Osteocyte (in vitro differentiated cells): ENCODE data around the gene LRCH4. TPM values are rescaled to one million over a fixed set of nuclear protein-coding genes. Genes with fewer than 3 reads are reported as not detected.
A peak's percentile ranks its signal among the peaks of the same experiment; 100 is the strongest.

Experiments
- DNase-seq: peaks from one replicate; pipeline ENCODE4 v3.0.0; 2021; ENCODE audit warnings: mixed read lengths; ENCODE audit not compliant: unreplicated experiment; ENCODE audit errors: extremely low spot score
- H3K27ac Mint-ChIP-seq: one replicate; pipeline ENCODE4 v1.8.0; 2021; ENCODE audit warnings: mild to moderate bottlenecking, mixed read lengths; ENCODE audit not compliant: unreplicated experiment
- H3K27me3 Mint-ChIP-seq: one replicate; pipeline ENCODE4 v1.8.0; 2021; ENCODE audit warnings: mixed read lengths; ENCODE audit not compliant: unreplicated experiment
- H3K36me3 Mint-ChIP-seq: one replicate; pipeline ENCODE4 v1.8.0; 2021; ENCODE audit warnings: mixed read lengths; ENCODE audit not compliant: unreplicated experiment
- H3K4me1 Mint-ChIP-seq: one replicate; pipeline ENCODE4 v1.8.0; 2021; ENCODE audit warnings: mixed read lengths; ENCODE audit not compliant: unreplicated experiment
- H3K4me3 Mint-ChIP-seq: one replicate; pipeline ENCODE4 v1.8.0; 2021; ENCODE audit warnings: mild to moderate bottlenecking, moderate library complexity, mixed read lengths; ENCODE audit not compliant: unreplicated experiment
- H3K9me3 Mint-ChIP-seq: one replicate; pipeline ENCODE4 v1.8.0; 2021; ENCODE audit warnings: mixed read lengths; ENCODE audit not compliant: unreplicated experiment
- CTCF ChIP-seq: fragments of 200-600 bp; sonication (generic); IDR thresholded peaks from 2 replicates; pipeline ENCODE4 v1.5.0; 2021; ENCODE audit warnings: antibody characterized with exemption, mild to moderate bottlenecking, moderate library complexity
- total RNA-seq: library from RNA; stranded (reverse); gene quantifications from 2 replicates; pipeline ENCODE4 v1.2.1, GENCODE V29; 2021

Gene LRCH4
- total RNA-seq, 1 donor from 2014 or later, result 90.9 TPM

DNA sequence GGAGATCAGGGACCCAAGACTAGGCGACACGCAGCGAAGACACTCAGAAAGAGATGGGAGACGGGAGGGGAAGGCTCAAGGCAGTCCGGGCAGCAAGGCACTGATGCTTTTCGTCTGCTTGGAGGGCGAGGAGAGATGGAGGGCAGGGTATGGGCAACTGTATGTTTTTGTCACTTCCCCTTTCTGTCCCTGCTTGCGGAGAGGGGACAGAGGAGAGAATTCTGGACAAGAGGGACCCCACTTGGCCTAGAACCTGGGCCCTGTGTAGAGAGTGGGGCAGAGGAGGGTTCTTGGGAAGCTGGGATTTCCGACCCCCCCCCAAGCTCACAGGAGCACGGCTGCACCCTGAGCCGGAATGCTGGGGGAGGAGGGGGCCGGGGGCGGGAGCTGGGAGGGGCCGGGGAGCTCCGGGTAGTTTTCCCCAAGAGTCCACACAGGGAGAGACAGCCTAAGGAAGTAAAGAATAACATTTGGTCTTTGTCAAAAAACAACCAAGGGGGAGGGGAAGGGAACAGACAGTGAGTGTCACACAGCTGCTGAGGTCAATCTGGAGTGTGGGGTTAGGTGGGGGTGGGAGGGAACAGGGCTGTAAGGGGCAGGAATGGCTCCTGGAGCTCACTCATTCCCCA lies 1.8 kb downstream of the LRCH4 start:
- no peak for TF ChIP-seq CTCF
- Mint-ChIP-seq H3K27me3 (no peaks in the 10 kb centered on the region), H3K9me3 (no peaks in the 10 kb centered on the region), H3K4me1 (peaks cover 29% of the 10 kb centered on the region), H3K4me3 (peak overlapping the region; percentile 83), H3K36me3 (no peaks in the 10 kb centered on the region), H3K27ac (peak overlapping the region; percentile 92)
- DNase-seq, result no peak

- Mint-ChIP-seq H3K4me3 (peak overlapping the region; percentile 83), H3K27ac (peak overlapping the region; percentile 92), H3K27me3 (no peaks in the 10 kb centered on the region), H3K4me1 (peaks cover 29% of the 10 kb centered on the region), H3K9me3 (no peaks in the 10 kb centered on the region), H3K36me3 (peaks cover 4% of the 10 kb centered on the region)
- no peak for DNase-seq
- TF ChIP-seq CTCF, result no peak
Observed at GRCh38 chr7:100583132-100584053, 2.5 kb downstream of the LRCH4 start.

- Mint-ChIP-seq H3K4me1 (peaks cover 29% of the 10 kb centered on the region), H3K36me3 (peaks cover 8% of the 10 kb centered on the region), H3K9me3 (no peaks in the 10 kb centered on the region), H3K27ac (peak overlapping the region; percentile 92), H3K4me3 (no peak overlapping the region), H3K27me3 (no peaks in the 10 kb centered on the region)
- TF ChIP-seq CTCF, result no peak
- no peak for DNase-seq
Observed at GRCh38 chr7:100582650-100583049, 3.3 kb downstream of the LRCH4 start.

DNA sequence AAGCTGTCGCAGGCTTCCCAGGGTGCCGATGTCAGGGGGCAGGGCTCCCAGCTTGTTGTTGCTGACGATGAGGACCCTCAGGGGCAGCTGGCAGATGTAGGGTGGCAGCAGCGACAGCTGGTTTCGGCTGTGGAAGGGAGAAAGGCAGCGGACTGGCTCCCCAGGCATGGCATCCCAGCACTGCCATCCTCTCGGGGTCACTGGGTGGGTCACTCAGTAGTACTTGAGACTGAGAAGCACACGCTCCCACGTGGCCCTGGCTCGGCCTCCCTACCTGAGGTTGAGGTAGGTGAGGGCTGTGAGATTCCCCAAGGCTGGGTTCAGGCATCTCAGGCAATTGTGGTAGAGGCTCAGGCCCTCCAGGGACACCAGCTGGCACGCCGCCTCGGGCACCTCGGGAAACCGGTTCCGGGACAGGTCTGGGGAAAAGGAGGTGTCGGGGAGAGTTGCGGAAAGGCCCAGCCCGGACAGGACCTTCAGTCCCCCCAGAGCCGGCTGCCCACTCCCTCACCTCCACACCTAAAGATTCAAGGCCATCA lies 3.8 kb downstream of the LRCH4 start:
- Mint-ChIP-seq H3K4me1 (peaks cover 27% of the 10 kb centered on the region), H3K27me3 (no peaks in the 10 kb centered on the region), H3K9me3 (no peaks in the 10 kb centered on the region), H3K4me3 (no peak overlapping the region), H3K36me3 (peaks cover 8% of the 10 kb centered on the region), H3K27ac (peak overlapping the region; percentile 92)
- no peak for TF ChIP-seq CTCF
- no peak for DNase-seq
